ENCODE measurements around the gene LRCOL1. TPM values are rescaled to one million over a fixed set of nuclear protein-coding genes. Genes with fewer than 3 reads are reported as not detected.

The LRCOL1 gene
- total RNA-seq, 2 donors from 2014 or later, result not detected

DNA sequence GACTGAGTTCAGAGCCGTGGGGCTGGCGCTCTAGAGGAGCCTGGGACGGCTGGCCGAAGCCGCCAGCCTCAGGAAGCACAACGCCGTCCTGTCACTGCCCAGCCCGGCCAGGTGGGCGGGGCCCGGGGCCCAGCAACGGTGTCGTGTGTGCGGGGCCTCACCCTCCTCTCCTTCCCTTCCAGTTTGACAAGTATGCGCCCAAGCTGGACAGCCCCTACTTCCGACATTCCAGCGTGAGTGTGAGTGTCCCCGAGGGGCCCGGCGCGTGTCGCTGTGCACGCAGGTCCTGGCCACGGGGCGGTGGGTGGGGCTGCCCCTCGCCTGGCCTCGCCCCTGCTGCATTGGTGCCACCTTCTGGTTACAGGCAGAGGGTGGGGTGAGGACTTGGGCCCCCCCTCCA is 38.3 kb downstream of the LRCOL1 start:
- Histone ChIP-seq H3K4me3 (no peak overlapping the region), H3K9me3 (no peaks in the 10 kb centered on the region), H3K27ac (no peak overlapping the region), H3K4me1 (no peaks in the 10 kb centered on the region), H3K36me3 (peaks cover 37% of the 10 kb centered on the region), H3K27me3 (no peaks in the 10 kb centered on the region)
- TF ChIP-seq CTCF (IDR thresholded peaks at IDR 0.05), result no peak
- no peak for DNase-seq (ENCODE audit: low spot score)

GRCh38 chr12:132571598-132571997 is 38.8 kb downstream of the LRCOL1 start:
- H3K36me3 ChIP-seq, result peaks cover 34% of the 10 kb centered on the region
- TF ChIP-seq CTCF (IDR thresholded peaks at IDR 0.05), result no peak
- H3K9me3 ChIP-seq, result no peaks in the 10 kb centered on the region
- H3K4me3 ChIP-seq, result no peak overlapping the region
- no peak for DNase-seq (ENCODE audit: low spot score)
- no peaks in the 10 kb centered on the region for H3K4me1 ChIP-seq
- H3K27ac ChIP-seq, result no peak overlapping the region
- no peaks in the 10 kb centered on the region for H3K27me3 ChIP-seq

- no peaks in the 10 kb centered on the region for H3K27me3 ChIP-seq
- no peak overlapping the region for H3K27ac ChIP-seq
- peaks cover 29% of the 10 kb centered on the region for H3K36me3 ChIP-seq
- no peak for TF ChIP-seq CTCF (IDR thresholded peaks at IDR 0.05)
- no peak overlapping the region for H3K4me3 ChIP-seq
- H3K9me3 ChIP-seq, result no peaks in the 10 kb centered on the region
- no peak for DNase-seq (ENCODE audit: low spot score)
- no peaks in the 10 kb centered on the region for H3K4me1 ChIP-seq
These were observed 39.3 kb downstream of the LRCOL1 start for GRCh38 chr12:132571051-132571450.

GRCh38 chr12:132570635-132571034 is 39.7 kb downstream of the LRCOL1 start:
- Histone ChIP-seq H3K36me3 (peaks cover 26% of the 10 kb centered on the region), H3K4me3 (no peak overlapping the region), H3K27me3 (no peaks in the 10 kb centered on the region), H3K9me3 (no peaks in the 10 kb centered on the region), H3K27ac (no peak overlapping the region), H3K4me1 (no peaks in the 10 kb centered on the region)
- TF ChIP-seq CTCF (IDR thresholded peaks at IDR 0.05), result no peak
- no peak for DNase-seq (ENCODE audit: low spot score)

GRCh38 chr12:132569856-132570480 is 40.4 kb downstream of the LRCOL1 start:
- Histone ChIP-seq H3K36me3 (peaks cover 23% of the 10 kb centered on the region), H3K9me3 (no peaks in the 10 kb centered on the region), H3K27ac (no peak overlapping the region), H3K27me3 (no peaks in the 10 kb centered on the region), H3K4me1 (no peaks in the 10 kb centered on the region), H3K4me3 (no peak overlapping the region)
- no peak for TF ChIP-seq CTCF (IDR thresholded peaks at IDR 0.05)
- no peak for DNase-seq (ENCODE audit: low spot score)
